Uterus (tissue), 4 donors: ENCODE data around the gene MRGPRD. TPM values are rescaled to one million over a fixed set of nuclear protein-coding genes. Genes with fewer than 3 reads are reported as not detected.
A peak's percentile ranks its signal among the peaks of the same experiment; 100 is the strongest.

Experiments
- DNase-seq, 2 donors: peaks; one replicate each; pipeline ENCODE4 v3.0.0-alpha.2; 2019 to 2020
- H3K27ac ChIP-seq, 2 donors: fragments of 200-600 bp; sonication (generic); 1 replicate in 1 of 2; 2 replicates in 1 of 2; pipeline ENCODE4 v1.5.1; 2016 to 2018
- H3K27me3 ChIP-seq, 2 donors: fragments of 200-600 bp; sonication (generic); one replicate each; pipeline ENCODE4 v1.5.1; 2018 to 2019; ENCODE audit warnings: control low read depth in 1 of 2
- H3K36me3 ChIP-seq, 2 donors: fragments of 200-600 bp; sonication (generic); one replicate each; pipeline ENCODE4 v1.5.1; 2019; ENCODE audit warnings: control low read depth in 1 of 2
- H3K4me1 ChIP-seq, 2 donors: fragments of 200-600 bp; sonication (generic); one replicate each; pipeline ENCODE4 v1.5.1; 2018 to 2019; ENCODE audit warnings: control low read depth in 1 of 2
- H3K4me3 ChIP-seq, 2 donors: fragments of 200-600 bp; sonication (generic); 1 replicate in 1 of 2; 2 replicates in 1 of 2; pipeline ENCODE4 v1.5.1; 2018 to 2019; ENCODE audit warnings: mild to moderate bottlenecking in 1 of 2
- H3K9me3 ChIP-seq, 2 donors: fragments of 200-600 bp; sonication (generic); one replicate each; pipeline ENCODE4 v1.5.1; 2019; ENCODE audit warnings: control low read depth in 1 of 2
- POLR2A ChIP-seq, 2 donors: fragments of 450-650 bp; IDR thresholded peaks; one replicate each; pipeline ENCODE4 v1.6.1; 2016; ENCODE audit warnings: antibody characterized with exemption in 2 of 2, mild to moderate bottlenecking in 1 of 2, moderate library complexity in 1 of 2
- intact Hi-C: fragments of 100-400 bp; cut with DNase I; formaldehyde crosslinking; loops from one replicate; pipeline ENCODE4 v1.15.1; 2023; ENCODE audit warnings: low total_unique reads
- total RNA-seq, 4 donors: library from RNA; depleted of rRNA in 3 of 4; stranded (reverse); fragments of >200 nt in 3 of 4; gene quantifications; one replicate each; pipeline versions ENCODE4 v1.1.0 to v1.2.4, GENCODE V29; 2014 to 2023
- TF ChIP-seq, protein P1 (sequence below), 4 experiments: fragments of 200-600 bp in 2 of 4; fragments of 450-650 bp in 2 of 4; sonication (generic) in 2 of 4; IDR thresholded peaks; one replicate each; pipeline ENCODE4 v1.5.1; 2016 to 2019; ENCODE audit warnings: antibody characterized with exemption in 4 of 4, mild to moderate bottlenecking in 2 of 4, moderate library complexity in 1 of 4
- donor health status: DM: yes; HTN: yes; CAD: no.

Gene MRGPRD
- total RNA-seq, 4 donors from 2014 or later: 0.41 TPM; not detected in 3

- H3K27me3 ChIP-seq: no peaks in the 10 kb centered on the region
- peak overlapping the region; percentile 59 to 80 for H3K27ac ChIP-seq
- H3K4me3 ChIP-seq: no peak overlapping the region
- H3K4me1 ChIP-seq: peaks cover 7 to 11% of the 10 kb centered on the region in 2 donors
- TF ChIP-seq, protein P1, sequence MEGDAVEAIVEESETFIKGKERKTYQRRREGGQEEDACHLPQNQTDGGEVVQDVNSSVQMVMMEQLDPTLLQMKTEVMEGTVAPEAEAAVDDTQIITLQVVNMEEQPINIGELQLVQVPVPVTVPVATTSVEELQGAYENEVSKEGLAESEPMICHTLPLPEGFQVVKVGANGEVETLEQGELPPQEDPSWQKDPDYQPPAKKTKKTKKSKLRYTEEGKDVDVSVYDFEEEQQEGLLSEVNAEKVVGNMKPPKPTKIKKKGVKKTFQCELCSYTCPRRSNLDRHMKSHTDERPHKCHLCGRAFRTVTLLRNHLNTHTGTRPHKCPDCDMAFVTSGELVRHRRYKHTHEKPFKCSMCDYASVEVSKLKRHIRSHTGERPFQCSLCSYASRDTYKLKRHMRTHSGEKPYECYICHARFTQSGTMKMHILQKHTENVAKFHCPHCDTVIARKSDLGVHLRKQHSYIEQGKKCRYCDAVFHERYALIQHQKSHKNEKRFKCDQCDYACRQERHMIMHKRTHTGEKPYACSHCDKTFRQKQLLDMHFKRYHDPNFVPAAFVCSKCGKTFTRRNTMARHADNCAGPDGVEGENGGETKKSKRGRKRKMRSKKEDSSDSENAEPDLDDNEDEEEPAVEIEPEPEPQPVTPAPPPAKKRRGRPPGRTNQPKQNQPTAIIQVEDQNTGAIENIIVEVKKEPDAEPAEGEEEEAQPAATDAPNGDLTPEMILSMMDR (IDR thresholded peaks at IDR 0.05): no peak
- TF ChIP-seq POLR2A (IDR thresholded peaks at IDR 0.05): no peak
- no peaks in the 10 kb centered on the region for H3K9me3 ChIP-seq
- DNase-seq: peak; percentile 71 to 80
- intact Hi-C loops: loop anchor here (10.0 kb wide), 1 partner anchor 56 kb away; no protein-coding TSS in a partner anchor
- no peaks in the 10 kb centered on the region for H3K36me3 ChIP-seq
These were observed 38.1 kb upstream of the MRGPRD start for GRCh38 chr11:69018924-69019323.

DNA sequence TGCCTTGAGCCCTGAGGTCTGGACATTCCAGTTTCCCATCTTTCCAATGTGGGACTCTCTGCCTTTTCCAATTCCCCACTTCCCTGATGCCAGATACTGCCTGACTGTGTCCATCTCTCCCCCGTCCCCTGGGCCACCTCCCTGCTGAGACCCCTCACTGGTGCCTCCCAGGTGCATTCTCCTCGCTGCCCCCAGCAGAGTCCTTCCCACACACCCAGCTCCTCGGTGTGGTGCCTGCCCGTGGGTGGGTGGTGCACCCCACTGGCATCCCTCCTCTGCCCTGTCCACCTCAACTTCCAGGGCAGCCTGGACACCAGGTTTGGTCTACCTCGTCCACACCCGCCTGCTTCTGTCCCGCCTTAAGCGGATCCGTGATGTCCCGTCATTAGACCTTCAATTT, 37.2 kb upstream of the MRGPRD start:
- Histone ChIP-seq H3K4me3 (no peak overlapping the region), H3K27ac (peak overlapping the region; percentile 59 to 80), H3K9me3 (no peaks in the 10 kb centered on the region), H3K27me3 (no peaks in the 10 kb centered on the region), H3K4me1 (peaks cover 7 to 11% of the 10 kb centered on the region in 2 donors), H3K36me3 (no peaks in the 10 kb centered on the region)
- DNase-seq: peak in 1 of 2 donors; percentile 15
- TF ChIP-seq, protein P1 (IDR thresholded peaks at IDR 0.05): no peak
- no peak for TF ChIP-seq POLR2A (IDR thresholded peaks at IDR 0.05)
- intact Hi-C loops: loop anchor here (10.0 kb wide), 1 partner anchor 57 kb away; no protein-coding TSS in a partner anchor

- no peak for TF ChIP-seq POLR2A (IDR thresholded peaks at IDR 0.05)
- TF ChIP-seq, protein P1 (IDR thresholded peaks at IDR 0.05): no peak
- H3K9me3 ChIP-seq: no peaks in the 10 kb centered on the region
- H3K27ac ChIP-seq: peak overlapping the region; percentile 97 to 99
- intact Hi-C loops: loop anchor here (10.0 kb wide), 1 partner anchor 60 kb away; no protein-coding TSS in a partner anchor
- H3K4me3 ChIP-seq: no peak overlapping the region
- H3K4me1 ChIP-seq: peaks cover 7 to 11% of the 10 kb centered on the region in 2 donors
- H3K36me3 ChIP-seq: no peaks in the 10 kb centered on the region
- DNase-seq: no peak
- H3K27me3 ChIP-seq: no peaks in the 10 kb centered on the region
These were observed 34.2 kb upstream of the MRGPRD start for GRCh38 chr11:69014898-69015549.

DNA sequence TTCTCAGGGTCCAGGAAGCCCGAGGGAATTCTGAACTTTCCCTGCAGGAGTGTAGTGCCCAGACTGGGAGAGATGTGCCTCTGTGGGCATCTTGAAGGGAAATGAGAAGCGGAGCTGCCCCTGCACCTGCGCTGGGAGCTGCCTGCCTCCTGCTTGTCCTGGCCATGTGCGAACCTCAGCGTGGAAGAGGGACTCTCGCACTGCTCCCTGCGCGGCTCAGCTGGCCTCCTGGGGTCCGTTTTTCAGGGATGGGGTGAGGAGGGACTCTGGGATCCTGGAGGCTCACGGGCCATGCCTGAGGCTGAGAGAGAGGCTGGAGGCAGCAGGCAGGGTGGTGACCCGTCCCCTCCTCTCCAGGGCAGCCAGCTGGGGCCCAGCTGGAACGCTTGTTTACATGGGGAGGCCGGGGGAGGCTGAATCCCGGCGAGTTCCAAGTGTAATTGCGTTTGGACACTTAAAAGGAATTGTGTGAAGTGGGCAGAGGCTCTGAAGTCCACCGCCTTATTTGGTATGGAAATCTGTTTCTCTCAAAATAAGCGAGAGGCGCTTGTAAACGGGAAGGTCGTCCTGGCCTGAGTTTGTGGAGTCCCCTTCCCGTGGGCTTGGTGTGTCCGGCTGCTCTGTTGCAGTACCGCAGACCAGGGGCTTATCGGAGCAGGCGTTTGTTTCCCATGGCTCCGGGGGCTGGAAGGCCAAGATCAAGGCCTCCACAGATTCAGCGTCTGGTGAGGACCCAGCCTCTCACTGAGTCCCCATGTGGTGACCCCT, 33.5 kb upstream of the MRGPRD start:
- intact Hi-C loops: loop anchor here (10.0 kb wide), 1 partner anchor 61 kb away; no protein-coding TSS in a partner anchor
- H3K4me1 ChIP-seq: peaks cover 7 to 11% of the 10 kb centered on the region in 2 donors
- DNase-seq: peak; percentile 82 to 91

More for the DNA sequence above, 33.5 kb upstream of the MRGPRD start:
- Histone ChIP-seq H3K36me3 (no peaks in the 10 kb centered on the region), H3K9me3 (no peaks in the 10 kb centered on the region), H3K27me3 (no peaks in the 10 kb centered on the region), H3K4me3 (peak overlapping the region; percentile 61 to 83), H3K27ac (peak overlapping the region; percentile 97 to 99)
- TF ChIP-seq, protein P1 (IDR thresholded peaks at IDR 0.05): no peak
- peak; percentile 65 for TF ChIP-seq POLR2A (IDR thresholded peaks at IDR 0.05)
